ENCODE data around the gene SYT7.

SYT7 gene

DNA sequence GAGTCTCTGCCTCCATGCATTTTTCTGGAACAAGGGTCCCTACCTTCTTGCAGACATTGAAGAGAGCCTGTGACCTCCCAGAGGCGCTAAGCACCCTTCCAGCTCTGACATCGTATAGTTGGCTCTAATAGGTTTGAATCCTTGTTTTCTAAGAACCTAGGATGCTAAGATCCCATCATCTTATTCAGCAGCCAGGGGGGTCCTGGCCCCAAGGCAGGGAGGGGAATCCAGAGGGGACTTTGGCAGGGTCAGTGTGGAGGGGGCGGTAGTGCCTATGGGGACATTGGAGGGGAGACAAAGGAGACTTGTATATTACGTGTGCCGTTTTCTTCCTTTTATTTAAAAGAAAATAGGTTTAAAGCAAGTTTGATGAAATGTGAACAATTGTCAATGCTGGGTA lies 75.8 kb downstream of the SYT7 start:
- TF ChIP-seq, protein P1, sequence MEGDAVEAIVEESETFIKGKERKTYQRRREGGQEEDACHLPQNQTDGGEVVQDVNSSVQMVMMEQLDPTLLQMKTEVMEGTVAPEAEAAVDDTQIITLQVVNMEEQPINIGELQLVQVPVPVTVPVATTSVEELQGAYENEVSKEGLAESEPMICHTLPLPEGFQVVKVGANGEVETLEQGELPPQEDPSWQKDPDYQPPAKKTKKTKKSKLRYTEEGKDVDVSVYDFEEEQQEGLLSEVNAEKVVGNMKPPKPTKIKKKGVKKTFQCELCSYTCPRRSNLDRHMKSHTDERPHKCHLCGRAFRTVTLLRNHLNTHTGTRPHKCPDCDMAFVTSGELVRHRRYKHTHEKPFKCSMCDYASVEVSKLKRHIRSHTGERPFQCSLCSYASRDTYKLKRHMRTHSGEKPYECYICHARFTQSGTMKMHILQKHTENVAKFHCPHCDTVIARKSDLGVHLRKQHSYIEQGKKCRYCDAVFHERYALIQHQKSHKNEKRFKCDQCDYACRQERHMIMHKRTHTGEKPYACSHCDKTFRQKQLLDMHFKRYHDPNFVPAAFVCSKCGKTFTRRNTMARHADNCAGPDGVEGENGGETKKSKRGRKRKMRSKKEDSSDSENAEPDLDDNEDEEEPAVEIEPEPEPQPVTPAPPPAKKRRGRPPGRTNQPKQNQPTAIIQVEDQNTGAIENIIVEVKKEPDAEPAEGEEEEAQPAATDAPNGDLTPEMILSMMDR (conservative IDR thresholded peaks at IDR 0.05) = no peak
- no peak overlapping the region for H3K27ac ChIP-seq

DNA sequence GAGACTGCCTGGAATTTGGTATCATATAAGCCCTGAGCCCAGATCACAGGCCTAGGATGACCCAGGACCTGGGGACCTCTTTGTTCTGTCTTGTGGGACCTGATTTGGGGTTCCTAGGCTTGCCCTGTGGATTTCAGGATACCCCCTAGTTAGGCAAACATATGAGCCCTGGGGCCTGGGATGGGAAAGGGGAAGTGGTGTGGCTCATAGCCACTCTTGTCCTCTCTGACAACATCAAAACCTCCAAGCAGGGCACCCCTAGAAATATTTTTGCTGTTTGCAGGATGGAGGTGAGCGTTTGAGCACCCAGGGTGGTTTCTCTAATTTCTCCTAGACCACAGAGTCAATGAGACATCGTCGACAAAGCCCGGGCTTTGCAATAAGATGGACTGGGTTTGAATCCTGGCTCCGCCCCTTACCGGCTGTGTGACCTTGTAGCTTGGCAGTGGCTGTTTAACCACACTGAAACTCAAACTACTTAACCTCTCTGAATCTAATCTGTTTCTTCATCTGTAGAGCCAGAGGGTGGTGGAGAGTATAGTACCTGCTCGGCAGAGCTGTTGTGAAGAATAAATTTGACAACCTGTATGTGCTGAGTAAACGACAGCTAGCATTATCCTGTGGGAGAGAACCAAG lies 77.6 kb downstream of the SYT7 start:
- H3K27ac ChIP-seq = no peak overlapping the region
- TF ChIP-seq, protein P1 (conservative IDR thresholded peaks at IDR 0.05) = no peak

DNA sequence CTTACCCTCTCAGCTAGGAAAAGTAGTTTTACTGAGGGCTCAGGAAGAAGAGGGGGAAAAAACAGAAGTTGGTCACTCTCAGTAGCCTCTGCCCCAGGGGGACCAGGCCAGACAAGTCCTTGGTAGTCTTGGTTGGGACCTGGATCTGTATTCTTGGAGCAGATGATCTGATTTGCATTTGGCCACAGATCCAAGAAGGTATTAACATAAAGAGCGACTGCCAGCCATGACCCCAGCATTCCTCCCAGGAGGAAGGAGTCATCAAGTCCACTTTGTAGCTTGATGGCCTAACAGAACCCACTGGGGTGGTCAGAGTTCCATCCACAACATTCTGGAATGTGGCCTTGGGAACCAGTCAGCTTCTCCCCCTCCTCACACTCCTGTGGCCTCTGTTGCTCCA lies 78.4 kb downstream of the SYT7 start:
- TF ChIP-seq, protein P1 (conservative IDR thresholded peaks at IDR 0.05) = no peak
- no peak overlapping the region for H3K27ac ChIP-seq

DNA sequence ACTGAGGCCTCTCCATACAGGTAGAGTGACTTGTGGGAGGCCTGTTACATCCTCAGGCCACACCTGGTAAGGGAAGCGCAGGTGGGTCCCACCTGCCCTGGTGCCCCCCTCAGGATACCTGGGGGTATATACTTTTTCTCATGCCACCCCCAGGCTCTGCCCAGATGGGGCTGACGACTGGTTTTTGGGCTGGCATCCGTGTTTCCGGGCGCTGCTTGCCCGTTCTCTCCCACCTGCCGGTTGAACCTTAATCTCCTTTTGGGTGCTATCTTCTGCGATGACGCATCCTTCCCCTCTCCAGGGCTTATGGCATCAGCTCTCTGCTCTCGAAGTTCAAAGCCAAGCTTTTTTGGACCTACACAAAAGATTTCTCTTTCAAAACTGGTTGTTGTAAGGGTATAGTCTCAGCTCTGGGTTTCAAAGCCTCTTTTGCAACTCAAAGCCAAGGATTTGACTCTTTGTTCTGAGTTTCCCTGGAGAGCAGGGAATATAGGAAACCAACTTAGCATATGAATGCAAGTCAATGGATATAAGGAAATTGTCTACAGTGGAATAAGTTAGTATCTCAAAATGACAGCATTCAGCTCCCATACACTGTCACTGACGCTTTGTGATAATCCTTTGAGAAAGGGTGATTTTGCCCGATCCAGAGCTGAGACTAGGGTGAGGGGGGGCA lies 80.9 kb downstream of the SYT7 start:
- TF ChIP-seq, protein P1 (conservative IDR thresholded peaks at IDR 0.05) = no peak
- no peak overlapping the region for H3K27ac ChIP-seq

DNA sequence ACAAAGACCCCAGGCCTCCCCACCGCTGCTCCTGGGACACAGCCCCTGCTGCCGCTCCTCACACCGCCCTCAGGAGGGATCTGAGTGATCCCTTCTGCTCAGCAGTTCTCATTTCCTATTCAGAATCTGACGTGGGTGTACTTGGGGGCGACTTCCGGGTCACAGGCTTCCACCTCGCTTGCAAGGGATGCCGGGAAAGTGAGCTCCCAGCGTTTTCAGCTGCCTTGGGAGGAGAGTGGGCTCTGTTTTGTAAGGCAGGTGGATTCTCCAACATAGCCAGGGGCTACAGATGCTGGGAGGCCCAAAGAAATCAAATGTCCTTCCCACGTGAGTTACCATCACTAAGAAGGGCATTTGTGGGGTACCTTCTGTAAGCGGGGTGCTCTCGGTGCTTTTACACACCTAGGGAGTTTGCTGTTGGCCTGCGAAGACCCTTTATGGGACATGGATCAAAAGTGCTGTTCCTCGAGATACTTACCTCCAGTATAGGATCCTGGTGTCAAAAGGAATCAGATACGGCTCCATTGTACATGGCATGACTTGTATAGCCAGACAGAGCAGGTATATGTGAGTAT lies 82.0 kb downstream of the SYT7 start:
- no peak overlapping the region for H3K27ac ChIP-seq
- TF ChIP-seq, protein P1 (conservative IDR thresholded peaks at IDR 0.05) = no peak

DNA sequence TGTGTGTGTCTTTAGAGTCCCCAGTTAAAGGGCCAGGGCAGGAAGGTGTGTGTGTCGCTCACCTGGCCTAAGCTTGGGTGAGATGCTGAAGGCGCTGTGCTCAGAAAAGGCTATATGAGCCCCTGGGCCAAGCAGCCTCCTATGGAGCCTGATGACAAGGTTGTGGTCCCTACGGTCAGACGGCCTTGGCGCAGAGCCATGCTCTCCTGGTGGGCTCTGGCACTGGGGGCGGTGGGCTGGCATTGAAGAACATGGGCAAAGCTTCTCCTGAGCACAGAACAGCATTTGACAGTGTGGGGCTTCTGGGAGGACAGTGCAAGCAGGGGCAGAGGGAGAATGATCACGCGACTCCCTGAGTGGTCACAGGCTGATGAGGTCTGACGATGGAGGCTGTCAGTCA lies 83.0 kb downstream of the SYT7 start:
- H3K27ac ChIP-seq = no peak overlapping the region

DNA sequence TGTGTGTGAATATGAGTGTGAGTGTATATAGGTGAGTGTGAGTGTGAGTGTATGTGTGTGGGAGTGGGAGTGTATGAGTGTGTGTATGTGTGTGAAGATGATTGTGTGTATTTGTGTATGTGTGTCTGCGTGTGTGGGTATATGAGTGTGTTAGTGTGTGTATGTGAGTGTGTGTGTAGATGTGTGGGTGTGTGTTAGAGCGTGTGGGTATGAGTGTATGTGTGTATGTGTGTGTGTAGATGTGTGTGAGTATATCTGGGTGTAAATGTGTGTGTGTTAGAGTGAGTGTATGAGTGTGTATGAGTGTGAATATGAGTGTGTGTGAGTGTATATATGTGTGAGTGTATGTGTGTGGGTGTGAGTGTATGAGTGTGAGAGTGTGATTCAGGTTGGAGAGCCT lies 83.4 kb downstream of the SYT7 start:
- TF ChIP-seq, protein P1 (conservative IDR thresholded peaks at IDR 0.05) = no peak
- no peak overlapping the region for H3K27ac ChIP-seq

More for the DNA sequence above, 83.0 kb downstream of the SYT7 start:
- TF ChIP-seq, protein P1 (conservative IDR thresholded peaks at IDR 0.05) = no peak
